HCT116 (cell line): ENCODE data around the gene HDAC8. TPM values are rescaled to one million over a fixed set of nuclear protein-coding genes. Genes with fewer than 3 reads are reported as not detected.
A peak's percentile ranks its signal among the peaks of the same experiment; 100 is the strongest.

Source experiments
- ATAC-seq: fragments of 200-7000 bp; cut with Tn5 transposase; 2 replicates; pipeline ENCODE4 v1.9.1; 2020; ENCODE audit warnings: mild to moderate bottlenecking, moderate library complexity
- BruUV-seq: library from RNA; stranded (reverse); fragments of 400-500 nt; replicated peaks from 2 replicates; lab custom pipeline; 2021; lab: Mats Ljungman, UMichigan
- CTCF ChIA-PET: fragments of 300-600 bp; sonication (Branson Sonifier 250); formaldehyde crosslinking; loops from one replicate; lab custom pipeline; 2021; ENCODE audit warnings: antibody characterized with exemption; lab: Charles Lee
- POLR2A ChIA-PET: fragments of 300-600, 350-600 bp; sonication (Branson Sonifier 250); formaldehyde crosslinking; loops from one replicate; lab custom pipeline; 2021; ENCODE audit warnings: antibody characterized with exemption; lab: Charles Lee
- RAD21 ChIA-PET, 2 experiments: fragments of 300-600 bp; sonication (Branson Sonifier 250); formaldehyde crosslinking; loops; one replicate each; lab custom pipeline; 2023; ENCODE audit warnings: low total read pairs in 2 of 2; ENCODE audit not compliant: uncharacterized antibody in 2 of 2, unreplicated experiment in 2 of 2, low non-redundant PET in 1 of 2; lab: Charles Lee
- DNase-seq: peaks from one replicate; pipeline ENCODE4 v3.0.0-alpha.2; 2010; ENCODE audit warnings: low read depth, low spot score
- H2AFZ ChIP-seq: fragments of 200-600 bp; shearing (Covaris generic), sonication (generic); 2 replicates; pipeline ENCODE4 v1.6.1; 2017; ENCODE audit warnings: low read depth, mixed run types, mixed read lengths, antibody characterized with exemption, low read length; ENCODE audit not compliant: poor library complexity, severe bottlenecking
- H3K27ac ChIP-seq: 2 replicates; pipeline ENCODE4 v1.5.1; 2012; ENCODE audit warnings: low read depth, low read length
- H3K27me3 ChIP-seq: fragments of 200-600 bp; sonication (generic); 2 replicates; pipeline ENCODE4 v1.6.1; 2016; ENCODE audit warnings: mixed run types, low read length, mixed read lengths; ENCODE audit not compliant: insufficient read depth
- H3K36me3 ChIP-seq, 2 experiments: fragments of 200-500 bp in 1 of 2; fragments of 200-600 bp in 1 of 2; sonication (Bioruptor generic) in 1 of 2; sonication (generic) in 1 of 2; 2 replicates each; pipeline versions ENCODE4 v1.5.1 to v1.6.1; 2014 to 2016; ENCODE audit warnings: low read length in 2 of 2, inconsistent platforms in 1 of 2, mixed read lengths in 1 of 2, mixed run types in 1 of 2; ENCODE audit not compliant: insufficient read depth in 2 of 2, control insufficient read depth in 1 of 2
- H3K4me1 ChIP-seq, 2 experiments: fragments of 200-600 bp in 1 of 2; sonication (generic) in 1 of 2; 2 replicates each; pipeline versions ENCODE4 v1.5.1 to v1.6.1; 2012 to 2017; ENCODE audit warnings: low read length in 2 of 2, inconsistent platforms in 1 of 2, mild to moderate bottlenecking in 1 of 2, mixed read lengths in 1 of 2, mixed run types in 1 of 2, moderate library complexity in 1 of 2; ENCODE audit not compliant: insufficient read depth in 2 of 2, control insufficient read depth in 1 of 2
- H3K4me2 ChIP-seq: fragments of 200-600 bp; sonication (generic); 2 replicates; pipeline ENCODE4 v1.6.1; 2017; ENCODE audit warnings: mixed run types, low read length, mixed read lengths
- H3K4me3 ChIP-seq, 2 experiments: fragments of 200-600 bp in 1 of 2; sonication (generic) in 1 of 2; replicated peaks in 1 of 2; 2 replicates each; pipeline ENCODE4 v1.5.1; 2011 to 2016; ENCODE audit warnings: low read length in 2 of 2, control low read depth in 1 of 2, low read depth in 1 of 2, mild to moderate bottlenecking in 1 of 2, mixed read lengths in 1 of 2, mixed run types in 1 of 2
- H3K79me2 ChIP-seq: fragments of 200-600 bp; sonication (generic); 2 replicates; pipeline ENCODE4 v1.6.1; 2017; ENCODE audit warnings: mild to moderate bottlenecking, mixed run types, low read length, moderate library complexity, mixed read lengths; ENCODE audit not compliant: insufficient read depth
- H3K9ac ChIP-seq: fragments of 200-600 bp; sonication (generic); 2 replicates; pipeline ENCODE4 v1.6.1; 2016; ENCODE audit warnings: low read length, mixed read lengths
- H3K9me2 ChIP-seq: fragments of 200-600 bp; sonication (generic), shearing (Covaris generic); 2 replicates; pipeline ENCODE4 v1.6.1; 2017; ENCODE audit warnings: mixed run types, mild to moderate bottlenecking, moderate library complexity; ENCODE audit not compliant: insufficient read depth
- H3K9me3 ChIP-seq, 2 experiments: fragments of 200-500 bp in 1 of 2; fragments of 200-600 bp in 1 of 2; sonication (Bioruptor generic) in 1 of 2; sonication (generic) in 1 of 2; 2 replicates each; pipeline ENCODE4 v1.6.1; 2014 to 2017; ENCODE audit warnings: low read length in 2 of 2, mixed read lengths in 2 of 2, inconsistent platforms in 1 of 2, low read depth in 1 of 2, mild to moderate bottlenecking in 1 of 2, mixed run types in 1 of 2, moderate library complexity in 1 of 2; ENCODE audit not compliant: control insufficient read depth in 1 of 2, insufficient read depth in 1 of 2
- H4K20me1 ChIP-seq: fragments of 200-600 bp; sonication (generic), shearing (Covaris generic); 2 replicates; pipeline ENCODE4 v1.6.1; 2017; ENCODE audit warnings: mixed run types, mild to moderate bottlenecking, moderate library complexity; ENCODE audit not compliant: insufficient read depth
- ATF3 ChIP-seq: IDR thresholded peaks from 2 replicates; pipeline ENCODE4 v1.6.1; 2012
- CBX3 ChIP-seq: IDR thresholded peaks from 2 replicates; pipeline ENCODE4 v1.6.1; 2012; ENCODE audit warnings: low read depth
- CEBPB ChIP-seq: IDR thresholded peaks from 2 replicates; pipeline ENCODE4 v1.6.1; 2012; ENCODE audit warnings: low read depth
- CTCF ChIP-seq, 3 experiments: fragments of 200-600 bp in 1 of 3; sonication (generic) in 1 of 3; IDR thresholded peaks in 2 of 3; conservative IDR thresholded peaks in 1 of 3; 2 replicates each; pipeline ENCODE4 v1.5.1; 2012 to 2017; ENCODE audit warnings: low read depth in 2 of 3, low read length in 2 of 3, antibody characterized with exemption in 1 of 3, borderline replicate concordance in 1 of 3, control low read depth in 1 of 3, mild to moderate bottlenecking in 1 of 3, mixed read lengths in 1 of 3, mixed run types in 1 of 3, moderate library complexity in 1 of 3; ENCODE audit not compliant: insufficient read depth in 1 of 3
- ELF1 ChIP-seq: IDR thresholded peaks from 2 replicates; pipeline ENCODE4 v1.6.1; 2012; ENCODE audit warnings: low read depth, borderline replicate concordance
- EZH2 ChIP-seq: fragments of 200-600 bp; sonication (generic); IDR thresholded peaks from 2 replicates; pipeline ENCODE4 v1.6.1; 2017; ENCODE audit warnings: antibody characterized with exemption, mixed run types
- EZH2phosphoT487 ChIP-seq: fragments of 200-600 bp; IDR thresholded peaks from 2 replicates; pipeline ENCODE4 v1.6.1; 2018; ENCODE audit warnings: antibody characterized with exemption, borderline replicate concordance
- FOSL1 ChIP-seq: IDR thresholded peaks from 2 replicates; pipeline ENCODE4 v1.6.1; 2012; ENCODE audit warnings: low read depth
- JUND ChIP-seq: IDR thresholded peaks from 2 replicates; pipeline ENCODE4 v1.6.1; 2012
- POLR2AphosphoS5 ChIP-seq: IDR thresholded peaks from 2 replicates; pipeline ENCODE4 v1.6.1; 2011; ENCODE audit warnings: mild to moderate bottlenecking, low read depth, low read length, moderate library complexity
- SIN3A ChIP-seq: IDR thresholded peaks from 2 replicates; pipeline ENCODE4 v1.6.1; 2012; ENCODE audit warnings: low read depth
- SP1 ChIP-seq: IDR thresholded peaks from 2 replicates; pipeline ENCODE4 v1.6.1; 2012; ENCODE audit warnings: low read depth
- SRF ChIP-seq: IDR thresholded peaks from 2 replicates; pipeline ENCODE4 v1.6.1; 2012; ENCODE audit warnings: low read depth
- TCF7L2 ChIP-seq: IDR thresholded peaks from 2 replicates; pipeline ENCODE4 v1.7.0; 2011; ENCODE audit warnings: borderline replicate concordance, inconsistent platforms; ENCODE audit not compliant: insufficient read depth, insufficient read length; ENCODE audit errors: extremely low read depth
- ZBTB33 ChIP-seq: IDR thresholded peaks from 2 replicates; pipeline ENCODE4 v1.6.1; 2011; ENCODE audit warnings: mild to moderate bottlenecking, low read length, moderate library complexity; ENCODE audit not compliant: insufficient replicate concordance; ENCODE audit errors: extremely low read depth
- ZFX ChIP-seq: fragments of 450-650 bp; IDR thresholded peaks from 2 replicates; pipeline ENCODE4 v1.6.1; 2017
- ZNF274 ChIP-seq: fragments of 200-500 bp; sonication (Bioruptor generic); IDR thresholded peaks from 2 replicates; pipeline ENCODE4 v1.6.1; 2014; ENCODE audit warnings: mild to moderate bottlenecking, low read depth, low read length, inconsistent platforms
- intact Hi-C: fragments of 100-400 bp; cut with micrococcal nuclease; formaldehyde crosslinking; loops from 2 replicates; pipeline ENCODE4 v1.10.0; 2022
- total RNA-seq: library from RNA; stranded (reverse); gene quantifications from one replicate; pipeline ENCODE4 v1.2.1, GENCODE V29; 2021; ENCODE audit not compliant: unreplicated experiment
- TF ChIP-seq, protein P1 (sequence below): IDR thresholded peaks from 2 replicates; pipeline ENCODE4 v1.6.1; 2012; ENCODE audit warnings: low read depth
- TF ChIP-seq, protein P2 (sequence below): IDR thresholded peaks from 2 replicates; pipeline ENCODE4 v1.6.1; 2012

The HDAC8 gene
- total RNA-seq, 1 experiment from 2014 or later = 24.1 TPM

- no peak overlapping the region for H2AFZ ChIP-seq
- H3K4me1 ChIP-seq = peaks cover 2 to 22% of the 10 kb centered on the region in 2 experiments; a peak in 3 of 4 replicates
- ChIA-PET CTCF (interaction anchor here (2.0 kb wide), 1 partner anchor 10 kb away, joined by 5 read pairs; no protein-coding TSS in a partner anchor), POLR2A (no interaction called here), RAD21 (no interaction called here)
- DNase-seq = no peak
- peak overlapping the region; percentile 51 to 60 for H3K4me3 ChIP-seq
- intact Hi-C loops = loop anchor here (10.0 kb wide), 1 partner anchor 237 kb away; no protein-coding TSS in a partner anchor
- no peaks in the 10 kb centered on the region for H3K79me2 ChIP-seq
- peak overlapping the region; percentile 84 for H3K4me2 ChIP-seq
- no peaks in the 10 kb centered on the region for H3K9me2 ChIP-seq
- TF ChIP-seq CEBPB = no peak
- TF ChIP-seq ATF3 = no peak
- TF ChIP-seq POLR2AphosphoS5 = no peak
- TF ChIP-seq, protein P1, sequence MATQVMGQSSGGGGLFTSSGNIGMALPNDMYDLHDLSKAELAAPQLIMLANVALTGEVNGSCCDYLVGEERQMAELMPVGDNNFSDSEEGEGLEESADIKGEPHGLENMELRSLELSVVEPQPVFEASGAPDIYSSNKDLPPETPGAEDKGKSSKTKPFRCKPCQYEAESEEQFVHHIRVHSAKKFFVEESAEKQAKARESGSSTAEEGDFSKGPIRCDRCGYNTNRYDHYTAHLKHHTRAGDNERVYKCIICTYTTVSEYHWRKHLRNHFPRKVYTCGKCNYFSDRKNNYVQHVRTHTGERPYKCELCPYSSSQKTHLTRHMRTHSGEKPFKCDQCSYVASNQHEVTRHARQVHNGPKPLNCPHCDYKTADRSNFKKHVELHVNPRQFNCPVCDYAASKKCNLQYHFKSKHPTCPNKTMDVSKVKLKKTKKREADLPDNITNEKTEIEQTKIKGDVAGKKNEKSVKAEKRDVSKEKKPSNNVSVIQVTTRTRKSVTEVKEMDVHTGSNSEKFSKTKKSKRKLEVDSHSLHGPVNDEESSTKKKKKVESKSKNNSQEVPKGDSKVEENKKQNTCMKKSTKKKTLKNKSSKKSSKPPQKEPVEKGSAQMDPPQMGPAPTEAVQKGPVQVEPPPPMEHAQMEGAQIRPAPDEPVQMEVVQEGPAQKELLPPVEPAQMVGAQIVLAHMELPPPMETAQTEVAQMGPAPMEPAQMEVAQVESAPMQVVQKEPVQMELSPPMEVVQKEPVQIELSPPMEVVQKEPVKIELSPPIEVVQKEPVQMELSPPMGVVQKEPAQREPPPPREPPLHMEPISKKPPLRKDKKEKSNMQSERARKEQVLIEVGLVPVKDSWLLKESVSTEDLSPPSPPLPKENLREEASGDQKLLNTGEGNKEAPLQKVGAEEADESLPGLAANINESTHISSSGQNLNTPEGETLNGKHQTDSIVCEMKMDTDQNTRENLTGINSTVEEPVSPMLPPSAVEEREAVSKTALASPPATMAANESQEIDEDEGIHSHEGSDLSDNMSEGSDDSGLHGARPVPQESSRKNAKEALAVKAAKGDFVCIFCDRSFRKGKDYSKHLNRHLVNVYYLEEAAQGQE = no peak
- no peak for TF ChIP-seq ZFX
- no peak for TF ChIP-seq EZH2
- TF ChIP-seq, protein P2, sequence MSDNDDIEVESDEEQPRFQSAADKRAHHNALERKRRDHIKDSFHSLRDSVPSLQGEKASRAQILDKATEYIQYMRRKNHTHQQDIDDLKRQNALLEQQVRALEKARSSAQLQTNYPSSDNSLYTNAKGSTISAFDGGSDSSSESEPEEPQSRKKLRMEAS = no peak
- no peak for TF ChIP-seq EZH2phosphoT487
- no peak for TF ChIP-seq JUND
- no peak for TF ChIP-seq CBX3
- TF ChIP-seq SP1 = no peak
- no peak for TF ChIP-seq SIN3A
- no peak for TF ChIP-seq TCF7L2
- no peak for TF ChIP-seq FOSL1
- no peak for TF ChIP-seq CTCF (IDR thresholded peaks at IDR 0.05 in 2 of 3, conservative IDR thresholded peaks at IDR 0.05 in 1 of 3; ENCODE audit: borderline replicate concordance in 1 of 3, insufficient read depth in 1 of 3, low read depth in 2 of 3, low read length in 2 of 3)
- no peak for TF ChIP-seq SRF
- TF ChIP-seq ELF1 = no peak
- TF ChIP-seq ZBTB33 = no peak
- TF ChIP-seq ZNF274 = no peak
- no peaks in the 10 kb centered on the region for H3K36me3 ChIP-seq
- H3K27ac ChIP-seq = no peak overlapping the region
- no peaks in the 10 kb centered on the region for H4K20me1 ChIP-seq
- H3K27me3 ChIP-seq = no peaks in the 10 kb centered on the region; the same call in 1 of the 2 replicates
- no peaks in the 10 kb centered on the region for H3K9me3 ChIP-seq
- no peak for ATAC-seq
- H3K9ac ChIP-seq = no peak overlapping the region
- no TSS peak for BruUV-seq
These were observed 265.0 kb downstream of the HDAC8 start for GRCh38 chrX:72307646-72308051.
